RWPE1 (cell line): ENCODE results near the gene ART4.

Source experiments
- CTCF ChIA-PET: fragments of 350-600 bp; sonication (Branson Sonifier 250); formaldehyde crosslinking; extraction: SDS; loops from one replicate; lab custom pipeline; 2021; lab: Yijun Ruan, JAX
- POLR2A ChIA-PET: fragments of 400-600 bp; formaldehyde crosslinking; extraction: SDS; loops from one replicate; lab custom pipeline; 2020; ENCODE audit warnings: antibody characterized with exemption; ENCODE audit not compliant: low non-redundant PET; lab: Yijun Ruan, JAX
- DNase-seq: peaks from one replicate; pipeline ENCODE4 v3.0.0; 2012; ENCODE audit warnings: low spot score
- H3K27ac ChIP-seq: fragments of 450-650 bp; 2 replicates; pipeline ENCODE4 v1.5.1; 2017
- CTCF ChIP-seq: fragments of 450-650 bp; conservative IDR thresholded peaks from 2 replicates; pipeline ENCODE4 v1.5.1; 2017; ENCODE audit warnings: low read depth, mild to moderate bottlenecking

The ART4 gene

GRCh38 chr12:14810953-14811483 lies 32.3 kb downstream of the ART4 start:
- ChIA-PET CTCF (interaction anchor here (0.8 to 1.8 kb wide), 5 partner anchors 30 to 186 kb away, joined by 3 to 17 read pairs (median 3); no protein-coding TSS in a partner anchor), POLR2A (no interaction called here)
- H3K27ac ChIP-seq: no peak overlapping the region
- no peak for TF ChIP-seq CTCF
- peak; percentile 11 for DNase-seq

- DNase-seq: no peak
- ChIA-PET CTCF (interaction anchor here (0.7 to 1.8 kb wide), 5 partner anchors 29 to 187 kb away, joined by 3 to 17 read pairs (median 4); no protein-coding TSS in a partner anchor), POLR2A (no interaction called here)
- no peak overlapping the region for H3K27ac ChIP-seq
- no peak for TF ChIP-seq CTCF
Observed at GRCh38 chr12:14810167-14810952, 33.0 kb downstream of the ART4 start.

GRCh38 chr12:14803830-14804160 lies 39.5 kb downstream of the ART4 start:
- no peak overlapping the region for H3K27ac ChIP-seq
- ChIA-PET CTCF (no interaction called here), POLR2A (interaction anchor here (0.7 to 1.2 kb wide), 2 partner anchors 30 to 34 kb away, joined by 4 read pairs; a partner anchor contains a TSS)
- no peak for TF ChIP-seq CTCF
- DNase-seq: no peak

- CTCF ChIA-PET: interaction anchor here (0.6 kb wide), 1 partner anchor 169 kb away, joined by 4 read pairs; no protein-coding TSS in a partner anchor
- TF ChIP-seq CTCF: no peak
- peak; percentile 96 for DNase-seq
- peak within 1 kb of the TSS; percentile 74 for H3K27ac ChIP-seq
- POLR2A ChIA-PET: interaction anchor here (0.7 to 1.2 kb wide), 3 partner anchors 29 to 33 kb away, joined by 4 to 5 read pairs (median 4); a partner anchor contains a TSS
Observed at GRCh38 chr12:14803011-14803829, 40.1 kb downstream of the ART4 start, which contains the start of the genes C12orf60 and WBP11. TSS of gene C12orf60 (plus strand) at chr12:14803670. CDS start at chr12:14822936, 19,266 bp downstream. TSS of gene WBP11 (minus strand) at chr12:14803478. CDS start at chr12:14801383, 2,095 bp downstream.

- H3K27ac ChIP-seq: peak overlapping the region; percentile 74
- peak; percentile 1 for DNase-seq
- no peak for TF ChIP-seq CTCF
- ChIA-PET CTCF (interaction anchor here (0.6 kb wide), 1 partner anchor 170 kb away, joined by 4 read pairs; no protein-coding TSS in a partner anchor), POLR2A (interaction anchor here (1.0 to 1.2 kb wide), 2 partner anchors 29 to 33 kb away, joined by 4 to 5 read pairs; a partner anchor contains a TSS)
Observed at GRCh38 chr12:14802721-14803010, 40.7 kb downstream of the ART4 start.

- H3K27ac ChIP-seq: no peak overlapping the region
- no peak for TF ChIP-seq CTCF
- ChIA-PET CTCF (interaction anchor here (0.6 kb wide), 1 partner anchor 170 kb away, joined by 4 read pairs; no protein-coding TSS in a partner anchor), POLR2A (interaction anchor here (1.0 kb wide), 1 partner anchor 32 kb away, joined by 5 read pairs; no protein-coding TSS in a partner anchor)
- DNase-seq: no peak
Observed at GRCh38 chr12:14802247-14802646, 41.1 kb downstream of the ART4 start.
